Bone marrow (tissue), 2 donors: ENCODE results near the gene RPL22.

Experiments used
- DNase-seq, 2 donors: peaks; one replicate each; lab custom pipeline; 2025; lab: John Stamatoyannopoulos, UW

The RPL22 gene

GRCh38 chr1:6199298-6200187 is at the start of gene RPL22:
RPL22 (minus strand) TSS chr1:6199595; CDS start chr1:6199573, 22 bp downstream.
- peak; percentile 86 to 99 for DNase-seq

GRCh38 chr1:6248161-6248776 is 48.9 kb upstream of the RPL22 start:
- DNase-seq, result no peak

- DNase-seq, result no peak
Observed at GRCh38 chr1:6247651-6248050, 48.3 kb upstream of the RPL22 start.

- DNase-seq, result peak; percentile 57 to 70
Observed at GRCh38 chr1:6246497-6247467, 47.4 kb upstream of the RPL22 start.

GRCh38 chr1:6245869-6246496 is 46.6 kb upstream of the RPL22 start:
- no peak for DNase-seq

- peak; percentile 41 to 59 for DNase-seq
Observed at GRCh38 chr1:6245086-6245868, 45.9 kb upstream of the RPL22 start.

- no peak for DNase-seq
Observed at GRCh38 chr1:6244401-6245049, 45.1 kb upstream of the RPL22 start.

- DNase-seq, result no peak
Observed at GRCh38 chr1:6243993-6244392, 44.6 kb upstream of the RPL22 start, which contains the start of gene HES3. HES3 (plus strand) TSS chr1:6244179; CDS start chr1:6244366, 187 bp downstream.

- DNase-seq, result no peak
Observed at GRCh38 chr1:6243053-6243834, 43.8 kb upstream of the RPL22 start.

- no peak for DNase-seq
Observed at GRCh38 chr1:6241887-6242740, 42.7 kb upstream of the RPL22 start.

GRCh38 chr1:6241107-6241886 is 41.9 kb upstream of the RPL22 start:
- no peak for DNase-seq

- no peak for DNase-seq
Observed at GRCh38 chr1:6239950-6240768, 40.8 kb upstream of the RPL22 start.

GRCh38 chr1:6239213-6239752 is 39.9 kb upstream of the RPL22 start:
- DNase-seq, result no peak

GRCh38 chr1:6237093-6237492 is 37.7 kb upstream of the RPL22 start:
- DNase-seq, result no peak

GRCh38 chr1:6235296-6235677 is 35.9 kb upstream of the RPL22 start:
- DNase-seq, result no peak

- DNase-seq, result no peak
Observed at GRCh38 chr1:6234502-6235295, 35.3 kb upstream of the RPL22 start.
